Neural cell (in vitro differentiated cells): Measurements from ENCODE around the gene EYS. TPM values are rescaled to one million over a fixed set of nuclear protein-coding genes. Genes with fewer than 3 reads are reported as not detected.

Experiments used
- H2AFZ ChIP-seq: fragments of 200-600, 300-800 bp; sonication (generic), shearing (Covaris generic); 2 replicates; pipeline ENCODE4 v1.6.0; 2014; ENCODE audit warnings: low read depth, mild to moderate bottlenecking, antibody characterized with exemption, low read length, moderate library complexity
- H3F3A ChIP-seq: fragments of 200-600 bp; shearing (Covaris generic); 2 replicates; pipeline ENCODE4 v1.6.1; 2016; ENCODE audit warnings: mild to moderate bottlenecking, moderate library complexity, mixed read lengths, antibody characterized with exemption, low read length; ENCODE audit not compliant: insufficient read depth, poor library complexity, severe bottlenecking
- H3K27ac ChIP-seq: fragments of 200-600, 300-800 bp; sonication (generic), shearing (Covaris generic); 2 replicates; pipeline ENCODE4 v1.5.1; 2014; ENCODE audit warnings: mild to moderate bottlenecking, low read length, moderate library complexity
- H3K27me3 ChIP-seq: fragments of 300-800, 200-600 bp; sonication (generic), shearing (Covaris generic); 2 replicates; pipeline ENCODE4 v1.6.0; 2014; ENCODE audit warnings: mild to moderate bottlenecking, low read depth, low read length, moderate library complexity; ENCODE audit not compliant: insufficient read depth
- H3K36me3 ChIP-seq: fragments of 300-800, 200-600 bp; sonication (generic), shearing (Covaris generic); 2 replicates; pipeline ENCODE4 v1.5.1; 2014; ENCODE audit warnings: mild to moderate bottlenecking, antibody characterized with exemption, low read length, moderate library complexity; ENCODE audit not compliant: insufficient read depth
- H3K4me2 ChIP-seq: fragments of 300-800, 200-600 bp; sonication (generic), shearing (Covaris generic); 2 replicates; pipeline ENCODE4 v1.6.0; 2014; ENCODE audit warnings: mild to moderate bottlenecking, low read length
- H3K4me3 ChIP-seq: fragments of 300-800, 200-600 bp; sonication (generic), shearing (Covaris generic); 2 replicates; pipeline ENCODE4 v1.5.1; 2014; ENCODE audit warnings: mild to moderate bottlenecking, low read length, moderate library complexity
- H3K79me2 ChIP-seq: fragments of 200-600 bp; shearing (Covaris generic); replicated peaks from 2 replicates; pipeline ENCODE4 v1.6.0; 2014; ENCODE audit warnings: mild to moderate bottlenecking, low read length, moderate library complexity; ENCODE audit not compliant: insufficient read depth
- H3K9ac ChIP-seq: fragments of 300-800, 200-600 bp; sonication (generic), shearing (Covaris generic); 2 replicates; pipeline ENCODE4 v1.6.1; 2016; ENCODE audit warnings: mild to moderate bottlenecking, low read length, mixed read lengths
- H3K9me2 ChIP-seq: fragments of 200-600 bp; shearing (Covaris generic); 2 replicates; pipeline ENCODE4 v1.6.1; 2016; ENCODE audit warnings: mild to moderate bottlenecking, low read length, mixed read lengths; ENCODE audit not compliant: insufficient read depth
- H3K9me3 ChIP-seq: fragments of 200-600, 300-800 bp; sonication (generic), shearing (Covaris generic); 2 replicates; pipeline ENCODE4 v1.6.1; 2016; ENCODE audit warnings: mild to moderate bottlenecking, mixed run types, low read length, moderate library complexity, mixed read lengths
- H4K20me1 ChIP-seq: fragments of 200-600 bp; shearing (Covaris generic); 2 replicates; pipeline ENCODE4 v1.6.1; 2016; ENCODE audit warnings: mild to moderate bottlenecking, mixed run types; ENCODE audit not compliant: insufficient read depth
- EP300 ChIP-seq: fragments of 450-650 bp; conservative IDR thresholded peaks from 2 replicates; pipeline ENCODE4 v1.6.1; 2014; ENCODE audit warnings: antibody characterized with exemption, mild to moderate bottlenecking, moderate library complexity; ENCODE audit not compliant: poor library complexity, severe bottlenecking
- EZH2 ChIP-seq: fragments of 200-600, 300-800 bp; shearing (Covaris generic), sonication (generic); IDR thresholded peaks from 2 replicates; pipeline ENCODE4 v1.6.1; 2014; ENCODE audit warnings: antibody characterized with exemption, low read length, borderline replicate concordance, mild to moderate bottlenecking; ENCODE audit not compliant: insufficient read depth, poor library complexity, severe bottlenecking
- MXI1 ChIP-seq: fragments of 450-650 bp; conservative IDR thresholded peaks from 2 replicates; pipeline ENCODE4 v1.6.1; 2014; ENCODE audit warnings: antibody characterized with exemption, mild to moderate bottlenecking; ENCODE audit not compliant: poor library complexity, severe bottlenecking
- POLR2AphosphoS5 ChIP-seq: IDR thresholded peaks from 2 replicates; pipeline ENCODE4 v1.6.1; 2012
- RAD21 ChIP-seq: fragments of 450-650 bp; conservative IDR thresholded peaks from 2 replicates; pipeline ENCODE4 v1.6.1; 2014; ENCODE audit warnings: antibody characterized with exemption, mild to moderate bottlenecking, moderate library complexity
- REST ChIP-seq: IDR thresholded peaks from 2 replicates; pipeline ENCODE4 v1.6.1; 2012; ENCODE audit warnings: borderline replicate concordance
- SMC3 ChIP-seq: fragments of 450-650 bp; conservative IDR thresholded peaks from 2 replicates; pipeline ENCODE4 v1.6.1; 2014; ENCODE audit warnings: antibody characterized with exemption, mild to moderate bottlenecking, moderate library complexity; ENCODE audit not compliant: poor library complexity
- polyA plus RNA-seq: library from polyadenylated mRNA; depleted of rRNA; stranded (reverse); fragments of >200 nt; gene quantifications from 2 replicates; pipeline ENCODE4 v1.2.3, GENCODE V29; 2014
- TF ChIP-seq, protein P1 (sequence below): fragments of 450-650 bp; IDR thresholded peaks from 2 replicates; pipeline ENCODE4 v1.5.1; 2014; ENCODE audit warnings: antibody characterized with exemption, mild to moderate bottlenecking, moderate library complexity; ENCODE audit not compliant: poor library complexity, severe bottlenecking

EYS gene
- polyA plus RNA-seq, 1 donor from 2014 or later: 0.38 TPM

DNA sequence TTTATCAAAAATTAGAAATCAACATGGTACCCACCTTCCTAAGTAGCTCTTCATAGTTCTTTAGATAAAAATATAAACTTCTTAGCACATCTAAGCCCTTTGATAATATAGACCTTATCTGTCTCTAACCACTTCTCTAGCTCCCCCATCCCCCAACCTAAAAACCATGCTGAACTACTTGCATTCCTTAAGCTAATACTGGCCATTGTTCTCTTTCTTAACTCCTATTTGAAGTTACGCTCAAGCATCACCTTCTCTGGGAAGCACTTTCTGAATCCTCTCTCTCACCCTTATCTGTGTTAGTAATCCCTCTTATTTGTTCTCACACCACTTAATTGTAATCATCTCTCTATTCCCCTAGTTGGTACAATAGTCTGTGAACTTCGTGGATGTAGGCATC lies 1918.5 kb downstream of the EYS start:
- Histone ChIP-seq H2AFZ (no peak overlapping the region), H3K27me3 (no peaks in the 10 kb centered on the region), H3F3A (no peaks in the 10 kb centered on the region), H3K9me3 (no peaks in the 10 kb centered on the region), H3K27ac (no peak overlapping the region), H3K79me2 (no peaks in the 10 kb centered on the region), H3K36me3 (no peaks in the 10 kb centered on the region), H3K9ac (no peak overlapping the region), H3K4me2 (no peak overlapping the region), H3K9me2 (no peaks in the 10 kb centered on the region), H3K4me3 (no peak overlapping the region), H4K20me1 (no peaks in the 10 kb centered on the region)
- no peak for TF ChIP-seq SMC3
- TF ChIP-seq, protein P1, sequence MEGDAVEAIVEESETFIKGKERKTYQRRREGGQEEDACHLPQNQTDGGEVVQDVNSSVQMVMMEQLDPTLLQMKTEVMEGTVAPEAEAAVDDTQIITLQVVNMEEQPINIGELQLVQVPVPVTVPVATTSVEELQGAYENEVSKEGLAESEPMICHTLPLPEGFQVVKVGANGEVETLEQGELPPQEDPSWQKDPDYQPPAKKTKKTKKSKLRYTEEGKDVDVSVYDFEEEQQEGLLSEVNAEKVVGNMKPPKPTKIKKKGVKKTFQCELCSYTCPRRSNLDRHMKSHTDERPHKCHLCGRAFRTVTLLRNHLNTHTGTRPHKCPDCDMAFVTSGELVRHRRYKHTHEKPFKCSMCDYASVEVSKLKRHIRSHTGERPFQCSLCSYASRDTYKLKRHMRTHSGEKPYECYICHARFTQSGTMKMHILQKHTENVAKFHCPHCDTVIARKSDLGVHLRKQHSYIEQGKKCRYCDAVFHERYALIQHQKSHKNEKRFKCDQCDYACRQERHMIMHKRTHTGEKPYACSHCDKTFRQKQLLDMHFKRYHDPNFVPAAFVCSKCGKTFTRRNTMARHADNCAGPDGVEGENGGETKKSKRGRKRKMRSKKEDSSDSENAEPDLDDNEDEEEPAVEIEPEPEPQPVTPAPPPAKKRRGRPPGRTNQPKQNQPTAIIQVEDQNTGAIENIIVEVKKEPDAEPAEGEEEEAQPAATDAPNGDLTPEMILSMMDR: no peak
- no peak for TF ChIP-seq EZH2
- TF ChIP-seq EP300: no peak
- no peak for TF ChIP-seq MXI1

GRCh38 chr6:63787021-63787420 lies 1920.0 kb downstream of the EYS start:
- no peaks in the 10 kb centered on the region for H3K9me2 ChIP-seq
- H3K79me2 ChIP-seq: no peaks in the 10 kb centered on the region
- H3K9ac ChIP-seq: no peak overlapping the region
- no peak for TF ChIP-seq MXI1
- TF ChIP-seq EZH2: no peak
- TF ChIP-seq SMC3: no peak
- TF ChIP-seq RAD21: no peak
- no peak for TF ChIP-seq REST
- TF ChIP-seq POLR2AphosphoS5: no peak
- no peak for TF ChIP-seq EP300
- TF ChIP-seq, protein P1: no peak
- no peaks in the 10 kb centered on the region for H3K36me3 ChIP-seq
- H3K4me3 ChIP-seq: no peak overlapping the region
- H3F3A ChIP-seq: no peaks in the 10 kb centered on the region
- H2AFZ ChIP-seq: no peak overlapping the region
- no peaks in the 10 kb centered on the region for H4K20me1 ChIP-seq
- H3K27me3 ChIP-seq: no peaks in the 10 kb centered on the region
- no peak overlapping the region for H3K4me2 ChIP-seq
- H3K9me3 ChIP-seq: no peaks in the 10 kb centered on the region
- H3K27ac ChIP-seq: no peak overlapping the region
